NCI-H1092 (cell line): ENCODE measurements around the gene JADE1.

Experiments
- DNase-seq: peaks from one replicate; lab custom pipeline; 2025; lab: John Stamatoyannopoulos, UW

JADE1 gene

GRCh38 chr4:128846063-128846462 lies 36.6 kb downstream of the JADE1 start:
- peak; percentile 9 for DNase-seq

- no peak for DNase-seq
Observed at GRCh38 chr4:128847082-128847724, 37.7 kb downstream of the JADE1 start.

- DNase-seq: no peak
Observed at GRCh38 chr4:128848461-128848860, 39.0 kb downstream of the JADE1 start.

GRCh38 chr4:128850252-128850651 lies 40.8 kb downstream of the JADE1 start:
- DNase-seq: no peak

GRCh38 chr4:128853741-128854140 lies 44.2 kb downstream of the JADE1 start:
- DNase-seq: no peak

GRCh38 chr4:128854433-128854832 lies 44.9 kb downstream of the JADE1 start:
- DNase-seq: no peak

- no peak for DNase-seq
Observed at GRCh38 chr4:128855621-128856020, 46.1 kb downstream of the JADE1 start.

GRCh38 chr4:128856246-128856645 lies 46.7 kb downstream of the JADE1 start:
- no peak for DNase-seq

- no peak for DNase-seq
Observed at GRCh38 chr4:128858879-128859671, 49.6 kb downstream of the JADE1 start.

GRCh38 chr4:128859887-128860677 lies 50.6 kb downstream of the JADE1 start:
- DNase-seq: no peak

- no peak for DNase-seq
Observed at GRCh38 chr4:128861856-128862518, 52.5 kb downstream of the JADE1 start.

- DNase-seq: no peak
Observed at GRCh38 chr4:128862608-128863311, 53.3 kb downstream of the JADE1 start.

GRCh38 chr4:128863312-128864075 lies 54.0 kb downstream of the JADE1 start:
- DNase-seq: peak; percentile 55

GRCh38 chr4:128865132-128865531 lies 55.6 kb downstream of the JADE1 start:
- no peak for DNase-seq

- no peak for DNase-seq
Observed at GRCh38 chr4:128866269-128866668, 56.8 kb downstream of the JADE1 start.

GRCh38 chr4:128866691-128867090 lies 57.2 kb downstream of the JADE1 start:
- DNase-seq: no peak

GRCh38 chr4:128868758-128869157 lies 59.3 kb downstream of the JADE1 start:
- DNase-seq: no peak

- no peak for DNase-seq
Observed at GRCh38 chr4:128869776-128870509, 60.4 kb downstream of the JADE1 start.

- no peak for DNase-seq
Observed at GRCh38 chr4:128871948-128872347, 62.4 kb downstream of the JADE1 start.

GRCh38 chr4:128876200-128876599 lies 66.7 kb downstream of the JADE1 start:
- no peak for DNase-seq
